DMS53 (cell line): ENCODE results near the gene OSBPL8.
A peak's percentile ranks its signal among the peaks of the same experiment; 100 is the strongest.
"Not testable (repeated sequence)": the region's sequence is repeated elsewhere in the genome, so short reads cannot be mapped to it uniquely, and the experiment has no call there.

Source experiments
- DNase-seq: peaks from one replicate; lab custom pipeline; 2025; lab: John Stamatoyannopoulos, UW

Gene OSBPL8

DNA sequence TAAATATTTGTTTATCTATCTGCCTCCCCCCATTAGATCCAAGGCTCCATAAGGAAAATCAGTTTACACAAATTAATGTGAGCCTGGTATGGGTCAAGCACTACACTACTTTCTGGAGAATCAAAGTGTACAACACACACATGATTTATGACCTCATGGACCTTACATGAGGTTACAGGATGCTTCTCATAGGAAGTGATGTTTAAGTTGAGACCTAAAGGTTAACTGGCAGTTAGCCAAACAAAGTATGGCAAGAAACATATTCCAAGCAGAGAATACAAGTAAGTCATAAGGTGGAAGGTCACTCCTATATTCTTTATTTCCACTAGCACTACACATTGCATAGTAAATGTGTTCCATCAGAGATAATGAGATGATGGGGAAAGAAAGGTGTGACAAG, 39.2 kb downstream of the OSBPL8 start:
- DNase-seq, result no peak

DNA sequence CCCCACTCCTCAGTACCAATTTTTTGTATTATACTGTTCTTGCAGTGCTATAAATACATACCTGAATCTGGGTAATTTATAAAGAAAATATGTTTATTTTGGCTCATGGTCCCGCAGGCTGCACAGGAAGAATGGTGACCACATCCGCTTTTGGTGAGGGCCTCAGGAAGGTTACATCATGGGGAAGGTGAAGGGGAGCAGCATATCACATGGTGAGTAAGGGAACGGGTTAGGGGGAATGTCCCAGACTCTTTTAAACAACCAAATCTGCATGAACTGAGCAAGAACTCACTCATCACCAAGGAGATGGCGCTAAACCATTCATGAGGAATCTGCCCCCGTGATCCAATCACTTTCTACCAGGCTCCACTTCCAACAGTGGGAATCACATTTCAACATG, 40.0 kb downstream of the OSBPL8 start:
- DNase-seq, result no peak

GRCh38 chr12:76518699-76519098, 40.9 kb downstream of the OSBPL8 start:
- DNase-seq, result no peak

- DNase-seq, result no peak
Measured at GRCh38 chr12:76515271-76515670, 44.3 kb downstream of the OSBPL8 start.

DNA sequence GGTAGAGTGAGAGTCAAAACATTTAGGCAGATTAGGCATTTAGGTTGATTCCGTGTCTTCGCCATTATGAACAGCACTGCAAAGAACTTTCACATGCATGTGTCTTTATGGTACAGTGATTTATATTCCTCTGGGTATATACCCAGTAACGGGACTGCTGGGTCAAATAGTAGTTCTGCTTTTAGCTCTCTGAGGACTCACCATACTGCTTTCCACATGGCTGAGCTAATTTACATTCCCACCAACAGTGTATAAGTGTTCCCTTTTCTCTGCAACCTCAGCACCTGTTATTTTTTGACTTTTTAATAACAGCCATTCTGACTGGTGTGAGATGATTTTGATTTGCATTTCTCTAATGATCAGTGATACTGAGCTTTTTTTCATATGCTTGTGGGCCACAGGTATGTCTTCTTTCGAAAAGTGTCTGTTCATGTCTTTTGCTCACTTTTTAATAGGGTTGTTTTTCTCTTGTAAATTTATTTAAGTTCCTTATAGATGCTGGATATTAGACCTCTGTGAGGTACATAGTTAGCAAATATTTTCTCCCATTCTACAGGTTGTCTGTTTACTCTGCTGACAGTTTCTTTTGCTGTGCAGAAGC, 48.4 kb downstream of the OSBPL8 start:
- DNase-seq, result not testable (repeated sequence)

GRCh38 chr12:76508128-76508980, 51.2 kb downstream of the OSBPL8 start:
- peak; percentile 27 for DNase-seq

GRCh38 chr12:76506149-76506548, 53.4 kb downstream of the OSBPL8 start:
- DNase-seq, result no peak

GRCh38 chr12:76505050-76505449, 54.5 kb downstream of the OSBPL8 start:
- no peak for DNase-seq

DNA sequence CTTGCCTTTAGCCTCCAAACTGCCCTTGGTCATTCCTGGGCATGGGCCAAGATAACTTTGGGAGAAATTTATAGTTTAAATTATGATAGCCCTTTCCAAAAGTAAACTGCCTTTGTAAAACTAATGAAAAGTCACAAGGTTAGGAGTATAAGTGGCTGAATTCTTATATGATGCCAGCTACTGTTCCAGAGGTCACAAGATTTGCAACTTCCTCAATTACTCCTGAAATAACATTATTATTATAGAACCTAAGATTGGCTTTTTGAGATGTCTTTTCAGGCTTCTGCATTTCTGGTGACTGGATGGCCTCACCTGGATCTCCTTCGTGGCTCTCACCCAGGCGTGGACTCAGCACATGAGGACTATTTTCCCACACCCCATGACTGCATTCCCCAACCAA, 55.0 kb downstream of the OSBPL8 start:
- DNase-seq, result no peak

DNA sequence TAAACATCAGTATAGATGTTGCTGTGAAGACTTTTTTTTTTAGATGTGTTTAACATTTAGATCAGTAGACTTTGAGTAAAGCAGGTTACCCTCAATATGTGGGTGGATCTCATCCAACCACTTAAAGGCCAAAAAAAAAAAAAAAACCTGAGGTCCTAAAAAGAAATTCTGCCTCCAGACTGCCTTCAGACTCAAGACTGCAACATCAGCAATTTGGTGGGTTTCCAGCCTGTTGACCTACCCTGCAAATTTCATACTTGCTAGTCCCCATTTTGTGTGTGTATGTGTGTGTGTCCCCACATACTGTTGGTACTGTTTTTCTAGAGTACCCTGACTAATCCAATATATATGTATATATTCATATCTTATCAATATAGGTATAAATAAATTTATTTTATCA, 55.6 kb downstream of the OSBPL8 start:
- no peak for DNase-seq

DNA sequence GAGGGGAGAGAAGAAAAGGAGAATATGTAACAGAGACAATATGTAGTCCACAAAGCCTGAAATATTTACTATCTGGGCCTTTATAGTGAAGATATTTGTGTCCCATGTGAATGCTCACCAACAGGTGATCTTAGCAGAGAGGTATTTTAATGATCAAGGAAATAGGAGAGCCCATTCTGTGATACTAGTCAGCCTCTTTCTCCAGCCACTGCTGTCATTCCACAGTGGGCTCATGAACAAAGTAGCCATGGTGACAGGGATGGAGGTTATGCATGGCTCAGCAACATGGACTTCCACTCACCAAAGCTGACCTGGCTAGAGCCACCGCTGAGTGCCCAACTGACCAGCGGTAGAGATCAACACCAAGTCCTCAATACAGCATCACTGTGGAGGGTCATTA, 58.2 kb downstream of the OSBPL8 start:
- no peak for DNase-seq

GRCh38 chr12:76499136-76499535, 60.4 kb downstream of the OSBPL8 start:
- DNase-seq, result not testable (repeated sequence)

- no peak for DNase-seq
Measured at GRCh38 chr12:76495556-76495955, 64.0 kb downstream of the OSBPL8 start.

DNA sequence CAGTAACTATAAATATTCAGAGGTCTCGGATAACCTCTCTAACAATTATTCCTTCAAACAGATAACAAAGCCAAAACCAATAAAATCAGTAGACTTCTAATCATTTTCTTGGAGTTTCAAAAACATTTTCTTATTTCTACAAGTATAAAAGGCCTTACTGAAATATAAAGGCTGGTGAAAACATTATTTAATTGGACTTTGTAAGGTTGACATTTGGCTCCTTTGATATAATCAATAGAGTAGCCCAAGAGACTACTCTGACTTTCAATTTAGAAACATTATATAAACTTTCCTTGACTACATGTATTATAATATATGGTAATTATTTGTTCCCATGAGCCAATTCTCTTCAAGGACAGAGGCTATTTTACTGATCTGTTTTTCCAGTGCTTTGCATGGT, 68.3 kb downstream of the OSBPL8 start:
- no peak for DNase-seq

DNA sequence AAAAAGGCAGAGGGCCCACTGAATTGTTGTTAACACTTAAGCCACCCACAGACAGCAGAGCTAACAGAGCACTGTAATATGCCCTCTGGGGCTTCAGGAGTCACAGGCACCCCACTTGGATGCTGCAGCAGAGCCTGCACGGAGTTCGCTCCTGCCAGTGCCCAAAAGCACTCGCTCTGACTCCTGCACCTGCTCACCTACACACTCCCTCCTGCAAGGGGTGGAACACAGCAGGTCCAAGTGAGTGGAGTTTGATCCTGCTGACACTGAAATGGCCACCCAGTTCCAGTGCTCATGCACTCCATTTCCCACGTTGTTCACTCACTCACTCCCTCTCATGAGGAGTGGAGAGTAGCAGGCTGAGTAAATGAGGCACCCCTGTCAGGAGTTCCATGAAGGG, 68.8 kb downstream of the OSBPL8 start:
- no peak for DNase-seq

DNA sequence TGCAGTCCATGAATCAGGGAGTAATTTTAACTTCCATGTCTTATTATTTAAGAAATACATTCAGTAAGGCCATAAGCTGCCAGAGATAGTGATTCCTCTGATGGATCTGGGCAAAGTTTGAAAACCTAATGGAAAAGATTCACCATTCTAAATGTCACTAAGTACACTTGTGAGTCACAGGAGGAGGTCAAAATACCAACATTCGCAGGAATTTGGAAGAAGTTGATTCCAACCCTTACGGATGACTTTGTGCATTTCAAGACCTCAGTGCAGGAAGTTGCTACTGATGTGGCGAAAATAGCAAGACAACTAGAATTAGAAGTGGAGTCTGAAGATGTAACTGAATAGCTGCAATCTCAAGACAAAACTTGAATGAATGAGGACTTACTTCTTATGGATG, 69.8 kb downstream of the OSBPL8 start:
- no peak for DNase-seq

GRCh38 chr12:76486011-76486410, 73.6 kb downstream of the OSBPL8 start:
- DNase-seq, result no peak

DNA sequence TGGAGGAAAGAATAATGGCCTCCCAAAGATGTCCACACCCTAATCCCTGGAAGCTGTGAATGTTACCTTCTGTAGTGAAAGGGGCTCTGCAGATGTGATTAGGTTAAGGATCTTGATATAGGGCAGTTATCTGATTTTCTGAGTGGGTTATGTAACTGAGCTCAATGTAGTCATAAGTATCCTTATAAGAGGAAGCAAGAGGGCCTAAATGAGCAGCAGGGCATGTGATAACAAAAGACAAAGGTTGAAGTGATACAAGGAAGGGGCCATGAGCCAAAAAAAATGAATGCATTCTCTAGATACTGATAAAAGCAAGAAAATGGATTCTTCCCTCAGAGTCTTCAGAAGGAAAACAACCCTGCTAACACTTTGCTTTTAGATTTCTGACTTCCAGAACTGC, 78.8 kb downstream of the OSBPL8 start:
- DNase-seq, result no peak

GRCh38 chr12:76478045-76478444, 81.5 kb downstream of the OSBPL8 start:
- DNase-seq, result no peak

- DNase-seq, result peak; percentile 39
Measured at GRCh38 chr12:76472862-76473261, 86.7 kb downstream of the OSBPL8 start.

DNA sequence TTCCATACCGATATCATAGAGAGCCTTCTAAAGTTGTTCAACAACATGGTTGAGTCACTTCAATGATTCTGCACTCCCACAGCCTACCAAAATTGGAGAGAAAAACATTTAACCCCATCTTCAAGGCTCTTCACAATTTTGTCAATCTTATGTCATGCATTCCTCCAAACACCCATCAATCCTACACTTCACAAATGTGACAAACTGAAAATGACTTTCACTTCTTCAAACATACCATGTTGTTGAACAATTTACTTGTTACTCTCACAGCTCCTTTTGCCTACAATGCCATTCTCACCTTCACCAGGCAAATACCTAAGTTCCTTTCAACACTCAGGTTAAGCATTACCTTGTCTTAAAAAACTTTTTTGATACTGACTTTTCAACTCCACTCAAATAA, 88.0 kb downstream of the OSBPL8 start:
- DNase-seq, result no peak

- peak; percentile 64 for DNase-seq
Measured at GRCh38 chr12:76470028-76470939, 89.3 kb downstream of the OSBPL8 start.
